Mucosa of descending colon (tissue), 3 donors: ENCODE results near the gene DOK7. TPM values are rescaled to one million over a fixed set of nuclear protein-coding genes. Genes with fewer than 3 reads are reported as not detected.
A peak's percentile ranks its signal among the peaks of the same experiment; 100 is the strongest.

Source experiments
- ATAC-seq: fragments of 200-7000 bp; cut with Tn5 transposase; one replicate; pipeline ENCODE4 v1.9.1; 2020; ENCODE audit warnings: mild to moderate bottlenecking, moderate library complexity
- DNase-seq, 3 donors: peaks; one replicate each; pipeline ENCODE4 v3.0.0-alpha.2; 2020
- H3K36me3 ChIP-seq: fragments of 200-600 bp; one replicate; pipeline ENCODE4 v1.8.0; 2021; ENCODE audit warnings: low read depth, mild to moderate bottlenecking
- H3K4me1 ChIP-seq: fragments of 200-600 bp; one replicate; pipeline ENCODE4 v1.8.0; 2021; ENCODE audit warnings: low read depth, mild to moderate bottlenecking
- H3K4me3 ChIP-seq: fragments of 200-600 bp; one replicate; pipeline ENCODE4 v1.8.0; 2021; ENCODE audit warnings: mild to moderate bottlenecking
- H3K9me3 ChIP-seq: fragments of 200-600 bp; one replicate; pipeline ENCODE4 v1.8.0; 2021; ENCODE audit warnings: mild to moderate bottlenecking
- CTCF ChIP-seq: fragments of 200-600 bp; IDR thresholded peaks from one replicate; pipeline ENCODE4 v1.8.0; 2022; ENCODE audit warnings: antibody characterized with exemption, mild to moderate bottlenecking
- intact Hi-C, 2 donors: fragments of 100-400 bp; cut with DNase I in 1 of 2; cut with micrococcal nuclease in 1 of 2; formaldehyde crosslinking; loops; one replicate each; pipeline versions ENCODE4 v1.11.0 to v1.11.1; 2022; cut with DNase I, micrococcal nuclease
- long read RNA-seq, 2 donors: library from polyadenylated mRNA; unstranded; transcript quantifications; one replicate each; pipeline ENCODE4 v2.0.0, GENCODE V29; 2019 to 2021
- total RNA-seq, 3 donors: library from RNA; stranded (reverse); fragmentation: NEBNext Ultra II Directional in 2 of 3; extraction: Animal tissue kit (Norgen Biotek cat#: 25700) in 2 of 3; gene quantifications; one replicate each; pipeline versions ENCODE4 v1.2.1 to v1.2.4, GENCODE V29; 2021 to 2023
- donor health status: DM: no; HTN: no; CAD: no; lungs with moderate emphysema.
- donor health status: DM: no; HTN: no; CAD: no.
- donor health status: DM: no; HTN: yes; CAD: no.

The DOK7 gene
- total RNA-seq, result under 1 TPM; 0.28 to 0.61 (median 0.39) TPM
- long read RNA-seq, donor 1, partial matches to known transcripts, result 0 of 3 reads
- long read RNA-seq, donor 1, other reads (novel, unspliced or antisense), result 2 of 3 reads
- long read RNA-seq, donor 2, result 0 reads

GRCh38 chr4:3462790-3463415 is at the start of gene DOK7:
Gene DOK7, plus strand, starts transcription at chr4:3463306. Its CDS starts 70 bp downstream, at chr4:3463376.
- peak; percentile 46 for ATAC-seq
- no peak for TF ChIP-seq CTCF
- H3K4me3 ChIP-seq, result no peak within 1 kb of the TSS
- peak; percentile 42 to 46 (median 45) for DNase-seq
- peaks cover 7% of the 10 kb centered on the region for H3K4me1 ChIP-seq
- no peaks in the 10 kb centered on the region for H3K36me3 ChIP-seq
- no peaks in the 10 kb centered on the region for H3K9me3 ChIP-seq
- intact Hi-C loops, result no loop called here

DNA sequence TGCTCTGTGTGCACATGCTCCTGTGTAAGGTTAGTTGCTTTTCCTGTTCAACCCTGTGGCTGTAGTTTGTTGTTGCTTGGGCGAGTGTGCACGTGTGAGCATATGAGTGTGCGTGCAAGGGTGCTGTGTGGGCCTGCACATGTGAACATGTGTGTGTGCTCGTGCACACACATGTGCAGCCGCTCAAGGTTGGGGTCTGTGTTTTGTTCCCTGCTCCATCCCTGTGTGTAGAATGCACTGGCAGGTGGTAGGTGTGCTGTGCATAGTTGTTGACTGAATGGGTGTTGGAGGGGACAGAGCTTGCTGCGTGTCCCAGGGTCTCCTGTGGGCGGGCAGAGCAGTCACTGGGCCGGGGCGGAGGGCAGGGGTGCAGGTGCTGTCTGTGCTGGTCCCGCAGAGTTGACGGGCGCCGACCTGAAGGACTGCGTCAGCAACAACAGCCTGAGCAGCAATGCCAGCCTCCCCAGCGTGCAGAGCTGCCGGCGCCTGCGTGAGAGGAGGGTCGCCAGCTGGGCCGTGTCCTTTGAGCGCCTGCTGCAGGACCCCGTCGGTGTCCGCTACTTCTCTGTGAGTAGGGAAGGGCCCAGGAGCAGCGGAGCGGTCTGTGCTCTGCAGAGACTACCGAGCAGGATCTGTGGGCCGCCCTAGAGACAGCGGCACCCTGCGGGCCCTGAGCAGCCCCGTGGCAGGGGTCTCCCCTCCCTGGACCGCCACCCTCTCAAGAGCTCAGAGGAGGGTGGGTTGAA is 49.3 kb upstream of the DOK7 start:
- Histone ChIP-seq H3K4me3 (no peak overlapping the region), H3K9me3 (no peaks in the 10 kb centered on the region), H3K4me1 (no peaks in the 10 kb centered on the region), H3K36me3 (no peaks in the 10 kb centered on the region)
- TF ChIP-seq CTCF, result no peak
- ATAC-seq (no peak), DNase-seq (peak in 1 of 3 donors; percentile 33)
- intact Hi-C loops, result no loop called here

GRCh38 chr4:3414421-3415279 is 48.5 kb upstream of the DOK7 start:
- intact Hi-C loops, result no loop called here
- no peak for ATAC-seq

GRCh38 chr4:3415471-3416141 is 47.5 kb upstream of the DOK7 start:
- TF ChIP-seq CTCF, result no peak
- Histone ChIP-seq H3K36me3 (no peaks in the 10 kb centered on the region), H3K9me3 (no peaks in the 10 kb centered on the region), H3K4me1 (no peaks in the 10 kb centered on the region), H3K4me3 (no peak overlapping the region)
- DNase-seq (peak in 1 of 3 donors; percentile 34), ATAC-seq (no peak)
- intact Hi-C loops, result no loop called here

More at GRCh38 chr4:3414421-3415279, 48.5 kb upstream of the DOK7 start:
- peak in 1 of 3 donors; percentile 37 for DNase-seq
- Histone ChIP-seq H3K9me3 (no peaks in the 10 kb centered on the region), H3K4me3 (no peak overlapping the region), H3K4me1 (no peaks in the 10 kb centered on the region), H3K36me3 (no peaks in the 10 kb centered on the region)
- no peak for TF ChIP-seq CTCF

GRCh38 chr4:3416270-3416669 is 46.8 kb upstream of the DOK7 start:
- TF ChIP-seq CTCF, result no peak
- DNase-seq, result no peak
- no peaks in the 10 kb centered on the region for H3K9me3 ChIP-seq
- no peaks in the 10 kb centered on the region for H3K4me1 ChIP-seq
- intact Hi-C loops, result no loop called here
- no peaks in the 10 kb centered on the region for H3K36me3 ChIP-seq
- H3K4me3 ChIP-seq, result no peak overlapping the region
- no peak for ATAC-seq
